ENCODE results near the gene MTMR3.

- TF ChIP-seq CTCF (IDR thresholded peaks at IDR 0.05; ENCODE audit: low read depth, low read length, missing input control) (no peak), REST (IDR thresholded peaks at IDR 0.05) (no peak), FOXA1 (IDR thresholded peaks at IDR 0.05) (no peak), HNF4G (IDR thresholded peaks at IDR 0.05) (no peak), MAX (IDR thresholded peaks at IDR 0.05) (no peak), GABPA (IDR thresholded peaks at IDR 0.05 in 1 of 2, conservative IDR thresholded peaks at IDR 0.05 in 1 of 2) (no peak), RXRA (IDR thresholded peaks at IDR 0.05) (no peak), YY1 (IDR thresholded peaks at IDR 0.05) (no peak), TAF1 (conservative IDR thresholded peaks at IDR 0.05) (no peak), ZBTB33 (IDR thresholded peaks at IDR 0.05) (no peak), NR2F2 (IDR thresholded peaks at IDR 0.05) (no peak), SP1 (IDR thresholded peaks at IDR 0.05) (no peak), RAD21 (IDR thresholded peaks at IDR 0.05) (no peak)
Measured at GRCh38 chr22:30041475-30041874, 158.5 kb downstream of the MTMR3 start.
